Common myeloid progenitor, CD34-positive (primary cell): Measurements from ENCODE around the gene APLNR.

Experiments
- CTCF ChIA-PET: fragments of 350-600 bp; sonication (Branson Sonifier 250); formaldehyde crosslinking; loops from one replicate; lab custom pipeline; 2021; ENCODE audit warnings: antibody characterized with exemption; lab: Charles Lee
- POLR2A ChIA-PET: fragments of 350-600 bp; sonication (Branson Sonifier 250); formaldehyde crosslinking; loops from one replicate; lab custom pipeline; 2021; ENCODE audit warnings: antibody characterized with exemption; lab: Charles Lee
- DNase-seq, 3 donors: peaks; one replicate each; pipeline versions ENCODE4 v3.0.0 to v3.0.0-alpha.2; 2013
- H3K27ac ChIP-seq, 2 experiments: 1 replicate in 1 of 2; 2 replicates in 1 of 2; pipeline ENCODE4 v1.7.0; 2013; ENCODE audit warnings: inconsistent platforms in 2 of 2, low read length in 2 of 2, mild to moderate bottlenecking in 2 of 2, low read depth in 1 of 2, moderate library complexity in 1 of 2; ENCODE audit not compliant: severe bottlenecking in 2 of 2, insufficient read depth in 1 of 2, poor library complexity in 1 of 2
- H3K27me3 ChIP-seq, 5 experiments: replicated peaks in 2 of 5; 1 replicate in 3 of 5; 2 replicates in 2 of 5; pipeline versions ENCODE4 v1.6.1 to v1.7.0; 2013; ENCODE audit warnings: low read length in 4 of 5, mild to moderate bottlenecking in 2 of 5, moderate library complexity in 2 of 5, inconsistent platforms in 1 of 5; ENCODE audit not compliant: insufficient read depth in 5 of 5, control insufficient read depth in 4 of 5
- H3K36me3 ChIP-seq, 4 experiments: 1 replicate in 2 of 4; 2 replicates in 2 of 4; pipeline versions ENCODE4 v1.6.1 to v1.7.0; 2013; ENCODE audit warnings: low read length in 3 of 4, control low read depth in 1 of 4, mild to moderate bottlenecking in 1 of 4; ENCODE audit not compliant: control insufficient read depth in 4 of 4, insufficient read depth in 4 of 4
- H3K4me1 ChIP-seq, 4 experiments: 1 replicate in 3 of 4; 2 replicates in 1 of 4; pipeline versions ENCODE4 v1.6.1 to v1.7.1; 2013; ENCODE audit warnings: low read length in 3 of 4, mild to moderate bottlenecking in 3 of 4, control low read depth in 1 of 4, inconsistent platforms in 1 of 4, moderate library complexity in 1 of 4; ENCODE audit not compliant: control insufficient read depth in 4 of 4, insufficient read depth in 4 of 4; ENCODE audit errors: control extremely low read depth in 1 of 4
- H3K4me3 ChIP-seq, 7 experiments: 1 replicate in 4 of 7; 2 replicates in 3 of 7; pipeline versions ENCODE4 v1.5.1 to v1.7.0; 2013; ENCODE audit warnings: mild to moderate bottlenecking in 7 of 7, low read length in 6 of 7, moderate library complexity in 6 of 7, inconsistent platforms in 2 of 7, low read depth in 2 of 7, control low read depth in 1 of 7; ENCODE audit not compliant: insufficient read depth in 4 of 7, control insufficient read depth in 1 of 7; ENCODE audit errors: extremely low read depth in 1 of 7
- H3K9me3 ChIP-seq, 5 experiments: 1 replicate in 4 of 5; 2 replicates in 1 of 5; pipeline versions ENCODE4 v1.6.1 to v1.7.1; 2013; ENCODE audit warnings: low read length in 4 of 5, mild to moderate bottlenecking in 2 of 5, inconsistent platforms in 1 of 5, low read depth in 1 of 5, moderate library complexity in 1 of 5; ENCODE audit not compliant: control insufficient read depth in 4 of 5, insufficient read depth in 2 of 5; ENCODE audit errors: control extremely low read depth in 1 of 5
- WGBS: methylation state at CpG from one replicate; pipeline ENCODE4 v1.1.5; 2013; ENCODE audit not compliant: insufficient coverage; 5-methylcytosine and 5-hydroxymethylcytosine counted together

APLNR gene

GRCh38 chr11:57230791-57231538 lies 6.1 kb downstream of the APLNR start:
- no peak overlapping the region for H3K27ac ChIP-seq
- 7% methylated on average over 13 of the region's 18 CpGs for WGBS
- ChIA-PET POLR2A (no interaction called here), CTCF (no interaction called here)
- no peaks in the 10 kb centered on the region for H3K36me3 ChIP-seq
- H3K4me3 ChIP-seq: no peak overlapping the region
- DNase-seq: no peak
- peaks cover 0 to 88% (median 48%) of the 10 kb centered on the region in 5 experiments for H3K27me3 ChIP-seq
- H3K9me3 ChIP-seq: peaks cover 0 to 2% (median 0%) of the 10 kb centered on the region in 5 experiments
- no peaks in the 10 kb centered on the region for H3K4me1 ChIP-seq

- WGBS: 26% methylated on average over 3 of the region's 5 CpGs
- Histone ChIP-seq H3K36me3 (no peaks in the 10 kb centered on the region), H3K4me1 (no peaks in the 10 kb centered on the region), H3K4me3 (no peak overlapping the region), H3K27me3 (peaks cover 0 to 88% (median 48%) of the 10 kb centered on the region in 5 experiments), H3K27ac (no peak overlapping the region), H3K9me3 (peaks cover 0 to 2% (median 0%) of the 10 kb centered on the region in 5 experiments)
- ChIA-PET CTCF (no interaction called here), POLR2A (interaction anchor here (0.7 kb wide), 1 partner anchor 85 kb away, joined by 5 read pairs; no protein-coding TSS in a partner anchor)
- DNase-seq: no peak
Observed at GRCh38 chr11:57230316-57230715, 6.7 kb downstream of the APLNR start.

- ChIA-PET CTCF (no interaction called here), POLR2A (no interaction called here)
- H3K27me3 ChIP-seq: peaks cover 0 to 84% (median 37%) of the 10 kb centered on the region in 5 experiments
Observed at GRCh38 chr11:57228600-57228999, 8.4 kb downstream of the APLNR start.

GRCh38 chr11:57224537-57224936 lies 12.5 kb downstream of the APLNR start:
- POLR2A ChIA-PET: interaction anchor here (0.6 kb wide), 1 partner anchor 660 kb away, joined by 3 read pairs; no protein-coding TSS in a partner anchor
- peaks cover 0 to 10% (median 2%) of the 10 kb centered on the region in 4 experiments for H3K4me1 ChIP-seq
- H3K36me3 ChIP-seq: no peaks in the 10 kb centered on the region
- H3K27ac ChIP-seq: no peak overlapping the region
- H3K9me3 ChIP-seq: peaks cover 0 to under 1% (median 0%) of the 10 kb centered on the region in 5 experiments
- no peak overlapping the region for H3K4me3 ChIP-seq
- peaks cover 0 to 47% (median 16%) of the 10 kb centered on the region in 5 experiments for H3K27me3 ChIP-seq
- no peak for DNase-seq
- CTCF ChIA-PET: interaction anchor here (1.3 kb wide), 1 partner anchor 383 kb away, joined by 3 read pairs; no protein-coding TSS in a partner anchor

More at GRCh38 chr11:57228600-57228999, 8.4 kb downstream of the APLNR start:
- H3K4me3 ChIP-seq: no peak overlapping the region
- no peaks in the 10 kb centered on the region for H3K36me3 ChIP-seq
- 87% methylated on average over 3 of the region's 3 CpGs for WGBS
- H3K9me3 ChIP-seq: peaks cover 0 to 2% (median 0%) of the 10 kb centered on the region in 5 experiments
- DNase-seq: no peak
- no peaks in the 10 kb centered on the region for H3K4me1 ChIP-seq
- H3K27ac ChIP-seq: no peak overlapping the region

GRCh38 chr11:57224128-57224527 lies 12.9 kb downstream of the APLNR start:
- ChIA-PET CTCF (no interaction called here), POLR2A (interaction anchor here (0.6 kb wide), 1 partner anchor 660 kb away, joined by 3 read pairs; no protein-coding TSS in a partner anchor)
- DNase-seq: no peak
- Histone ChIP-seq H3K36me3 (no peaks in the 10 kb centered on the region), H3K4me1 (peaks cover 0 to 14% (median 3%) of the 10 kb centered on the region in 4 experiments), H3K27me3 (peaks cover 0 to 43% (median 16%) of the 10 kb centered on the region in 5 experiments), H3K4me3 (no peak overlapping the region), H3K27ac (no peak overlapping the region), H3K9me3 (no peaks in the 10 kb centered on the region)
- WGBS: 89% methylated on average over 1 of the region's 2 CpGs

- Histone ChIP-seq H3K4me3 (no peak overlapping the region), H3K27ac (no peak overlapping the region), H3K4me1 (peaks cover 0 to 19% (median 6%) of the 10 kb centered on the region in 4 experiments), H3K27me3 (peaks cover 0 to 38% (median 11%) of the 10 kb centered on the region in 5 experiments), H3K36me3 (no peaks in the 10 kb centered on the region), H3K9me3 (no peaks in the 10 kb centered on the region)
- POLR2A ChIA-PET: no interaction called here
- no peak for DNase-seq
- CTCF ChIA-PET: no interaction called here
- WGBS: 85% methylated on average over 2 of the region's 3 CpGs
Observed at GRCh38 chr11:57223601-57224000, 13.4 kb downstream of the APLNR start.

GRCh38 chr11:57222239-57222638 lies 14.8 kb downstream of the APLNR start:
- ChIA-PET POLR2A (no interaction called here), CTCF (interaction anchor here (0.9 kb wide), 1 partner anchor 28 kb away, joined by 3 read pairs; no protein-coding TSS in a partner anchor)
- no peaks in the 10 kb centered on the region for H3K9me3 ChIP-seq
- peaks cover 0 to 28% (median 9%) of the 10 kb centered on the region in 5 experiments for H3K27me3 ChIP-seq
- H3K36me3 ChIP-seq: no peaks in the 10 kb centered on the region
- DNase-seq: no peak
- no peak overlapping the region for H3K27ac ChIP-seq
- no peak overlapping the region for H3K4me3 ChIP-seq
- WGBS: 0% methylated on average over 1 of the region's 1 CpG
- H3K4me1 ChIP-seq: peaks cover 0 to 20% (median 6%) of the 10 kb centered on the region in 4 experiments
